Activated CD4-positive, alpha-beta T cell treated with anti-CD3 and anti-CD28 coated beads, Interleukin-2, amount 50 U/mL, for 4 hours (primary cell): ENCODE data around the gene C11orf21.

Source experiments
- DNase-seq, 2 experiments: peaks; one replicate each; pipeline ENCODE4 v3.0.0-alpha.2; 2020

Gene C11orf21

GRCh38 chr11:2258501-2259465, 42.9 kb downstream of the C11orf21 start:
- DNase-seq = no peak

GRCh38 chr11:2256951-2257700, 44.6 kb downstream of the C11orf21 start:
- DNase-seq = no peak

GRCh38 chr11:2256293-2256913, 45.3 kb downstream of the C11orf21 start:
- no peak for DNase-seq

- no peak for DNase-seq
Measured at GRCh38 chr11:2252018-2252417, 49.7 kb downstream of the C11orf21 start.

GRCh38 chr11:2251138-2251537, 50.6 kb downstream of the C11orf21 start:
- DNase-seq = no peak

GRCh38 chr11:2250485-2250884, 51.2 kb downstream of the C11orf21 start:
- DNase-seq = no peak

GRCh38 chr11:2250041-2250440, 51.7 kb downstream of the C11orf21 start:
- DNase-seq = no peak

- DNase-seq = no peak
Measured at GRCh38 chr11:2249189-2249916, 52.4 kb downstream of the C11orf21 start.

GRCh38 chr11:2248762-2249161, 53.0 kb downstream of the C11orf21 start:
- DNase-seq = no peak

GRCh38 chr11:2248242-2248641, 53.5 kb downstream of the C11orf21 start:
- no peak for DNase-seq

- no peak for DNase-seq
Measured at GRCh38 chr11:2247496-2247895, 54.2 kb downstream of the C11orf21 start.
